Lung microvascular endothelial cell (primary cell): ENCODE measurements around the gene RFX2. TPM values are rescaled to one million over a fixed set of nuclear protein-coding genes. Genes with fewer than 3 reads are reported as not detected.
A peak's percentile ranks its signal among the peaks of the same experiment; 100 is the strongest.

Source experiments
- DNase-seq, 2 donors: peaks; one replicate each; pipeline versions ENCODE4 v3.0.0 to v3.0.0-alpha.2; 2010; ENCODE audit warnings: low read depth in 2 of 2
- total RNA-seq: library from RNA; depleted of rRNA; stranded (reverse); fragments of >200 nt; gene quantifications from 2 replicates; pipeline ENCODE4 v1.2.1, GENCODE V29; 2014

RFX2 gene
- total RNA-seq, 1 donor from 2014 or later: 2.4 TPM

GRCh38 chr19:6105444-6105843 is 4.9 kb downstream of the RFX2 start:
- no peak for DNase-seq

GRCh38 chr19:6103894-6104293 is 6.4 kb downstream of the RFX2 start:
- DNase-seq: no peak

GRCh38 chr19:6103217-6103644 is 7.1 kb downstream of the RFX2 start:
- peak; percentile 60 to 96 for DNase-seq

- no peak for DNase-seq
These were observed 8.3 kb downstream of the RFX2 start for GRCh38 chr19:6101991-6102390.

- DNase-seq: no peak
These were observed 8.9 kb downstream of the RFX2 start for GRCh38 chr19:6101291-6101825.

- peak; percentile 54 to 78 for DNase-seq
These were observed 9.9 kb downstream of the RFX2 start for GRCh38 chr19:6100284-6100915.

- DNase-seq: no peak
These were observed 10.7 kb downstream of the RFX2 start for GRCh38 chr19:6099599-6099998.

GRCh38 chr19:6099033-6099432 is 11.3 kb downstream of the RFX2 start:
- DNase-seq: no peak

GRCh38 chr19:6098574-6098973 is 11.7 kb downstream of the RFX2 start:
- DNase-seq: no peak

- no peak for DNase-seq
These were observed 12.4 kb downstream of the RFX2 start for GRCh38 chr19:6097911-6098310.

- no peak for DNase-seq
These were observed 14.5 kb downstream of the RFX2 start for GRCh38 chr19:6095760-6096159.

GRCh38 chr19:6092329-6093286 is 17.7 kb downstream of the RFX2 start:
- peak; percentile 63 to 84 for DNase-seq

GRCh38 chr19:6091771-6092291 is 18.5 kb downstream of the RFX2 start:
- no peak for DNase-seq

- DNase-seq: no peak
These were observed 19.7 kb downstream of the RFX2 start for GRCh38 chr19:6090634-6091033.

- DNase-seq: peak; percentile 67 to 70
These were observed 21.7 kb downstream of the RFX2 start for GRCh38 chr19:6088602-6089049.

- DNase-seq: peak in 1 of 2 donors; percentile 41
These were observed 23.2 kb downstream of the RFX2 start for GRCh38 chr19:6087074-6087571.

GRCh38 chr19:6086068-6086788 is 24.1 kb downstream of the RFX2 start:
- DNase-seq: peak; percentile 54 to 65

- no peak for DNase-seq
These were observed 25.5 kb downstream of the RFX2 start for GRCh38 chr19:6084821-6085220.

- DNase-seq: no peak
These were observed 31.2 kb downstream of the RFX2 start for GRCh38 chr19:6079107-6079506.

GRCh38 chr19:6078068-6078467 is 32.2 kb downstream of the RFX2 start:
- no peak for DNase-seq
